DMS114 treated with DMSO at 0.1 percent for 48 hours (cell line): Measurements from ENCODE around the gene ZNF91.
A peak's percentile ranks its signal among the peaks of the same experiment; 100 is the strongest.
"Not testable (repeated sequence)": the region's sequence is repeated elsewhere in the genome, so short reads cannot be mapped to it uniquely, and the experiment has no call there.

Experiments used
- DNase-seq: peaks from one replicate; lab custom pipeline; 2025; ENCODE audit not compliant: unreplicated experiment; lab: John Stamatoyannopoulos, UW

Gene ZNF91

DNA sequence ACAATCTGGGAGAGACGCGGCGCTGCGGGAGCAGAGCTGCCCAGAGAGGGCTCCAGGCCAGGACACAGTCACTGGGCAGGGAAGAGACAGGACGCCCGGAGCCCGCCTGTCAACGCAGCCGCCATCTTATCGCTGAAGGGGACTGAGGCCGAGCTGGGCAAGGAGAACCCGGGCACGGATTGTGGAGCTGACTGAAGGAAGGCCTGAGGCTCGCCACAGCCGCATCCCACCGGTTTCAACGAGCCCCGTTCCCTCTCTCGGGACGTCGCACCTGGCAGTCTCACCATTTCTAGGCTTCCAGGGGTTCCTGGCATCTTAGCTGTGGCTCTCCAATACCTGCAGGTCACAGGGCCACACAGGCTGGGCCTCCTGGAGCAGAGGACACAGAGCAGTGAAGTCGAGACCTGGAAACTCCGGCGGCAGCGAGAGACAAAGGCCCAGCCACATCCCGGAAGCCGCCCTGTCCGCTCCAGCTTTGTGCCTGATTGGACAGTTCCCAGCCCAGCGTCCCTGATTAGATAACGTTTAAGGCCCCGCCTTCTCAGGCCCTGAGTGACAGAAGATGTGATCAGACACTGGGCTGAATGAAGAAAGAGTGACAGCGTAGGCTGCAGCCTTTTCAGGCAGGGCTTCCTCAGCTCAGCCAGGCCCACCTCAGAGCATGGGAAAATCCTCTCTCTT lies at the start of gene ZNF91:
Gene ZNF91, minus strand, starts transcription at position 431 of the 681 bp plus-strand sequence. Its CDS starts 117 bp downstream, at position 314.
- DNase-seq, result peak; percentile 97

DNA sequence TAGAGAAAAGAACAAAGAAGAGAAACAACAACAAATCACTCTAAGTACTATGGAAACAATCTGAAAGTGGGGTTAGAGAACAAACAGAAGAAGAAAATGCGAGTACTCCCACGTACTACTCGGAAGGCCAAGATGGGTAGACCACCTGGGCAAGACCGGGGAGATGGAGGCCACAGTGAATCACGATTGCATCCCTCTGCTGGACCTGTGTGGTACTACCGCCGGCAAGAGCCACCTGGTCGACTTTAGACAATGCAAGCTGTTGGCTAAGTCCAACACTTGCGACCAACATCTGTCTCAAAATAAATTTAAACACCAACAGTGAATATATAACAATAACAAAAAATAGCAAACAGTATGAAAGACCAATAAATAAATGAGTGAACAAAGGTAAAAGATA lies 45.5 kb upstream of the ZNF91 start:
- no peak for DNase-seq

DNA sequence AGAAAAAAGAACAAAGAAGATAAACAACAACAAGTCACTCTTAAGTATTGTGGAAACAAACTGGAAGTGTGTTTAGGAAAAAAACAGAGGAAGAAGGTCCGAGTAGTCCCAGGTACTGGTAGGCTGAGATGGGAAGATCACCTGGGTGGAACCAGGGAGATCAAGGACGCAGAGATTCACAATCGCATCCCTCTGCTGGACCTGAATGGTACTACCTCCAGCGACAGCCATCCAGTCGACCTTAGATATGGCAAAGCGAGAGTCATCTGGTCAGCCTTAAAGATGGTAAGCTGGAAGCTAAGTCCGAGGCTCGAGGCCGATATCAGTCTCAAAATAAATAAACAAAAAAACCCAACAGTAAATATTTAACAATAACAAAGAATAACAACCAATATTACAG lies 44.9 kb upstream of the ZNF91 start:
- DNase-seq, result no peak

DNA sequence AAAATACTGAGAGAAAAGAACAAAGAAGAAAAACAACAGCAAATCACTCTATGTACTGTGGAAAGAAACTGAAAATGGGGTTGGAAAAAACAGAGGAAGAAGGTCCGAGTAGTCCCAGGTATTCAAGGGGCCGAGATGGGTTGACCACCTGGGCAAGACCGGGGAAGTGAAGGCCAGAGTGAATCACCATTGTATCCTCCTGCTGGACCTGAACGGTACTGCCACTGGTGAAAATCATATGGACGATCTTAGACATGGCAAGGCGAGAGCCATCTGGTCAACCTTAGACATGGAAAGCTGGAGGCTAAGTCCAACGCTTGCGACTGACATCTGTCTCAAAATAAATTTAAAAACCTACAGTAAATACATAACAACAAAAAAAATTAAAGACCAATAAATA lies 44.4 kb upstream of the ZNF91 start:
- no peak for DNase-seq

DNA sequence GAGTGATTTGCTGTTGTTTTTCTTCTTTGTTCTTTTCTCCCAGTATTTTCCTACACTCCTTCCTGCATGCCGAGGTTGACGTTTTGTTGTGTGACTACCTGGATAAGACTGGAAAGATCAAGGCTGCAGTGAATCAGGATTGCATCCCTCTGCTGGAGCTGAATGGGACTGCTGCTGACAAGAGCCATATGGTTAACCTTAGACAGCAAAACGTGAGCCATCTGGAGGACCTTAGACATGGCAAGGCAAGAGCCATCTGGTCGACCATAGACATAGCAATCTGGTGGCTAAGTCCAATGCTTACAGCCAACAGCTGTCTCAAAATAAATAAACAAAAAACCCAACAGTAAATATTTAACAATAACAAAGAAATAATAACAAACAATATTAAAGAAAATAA lies 42.6 kb upstream of the ZNF91 start:
- DNase-seq, result no peak

DNA sequence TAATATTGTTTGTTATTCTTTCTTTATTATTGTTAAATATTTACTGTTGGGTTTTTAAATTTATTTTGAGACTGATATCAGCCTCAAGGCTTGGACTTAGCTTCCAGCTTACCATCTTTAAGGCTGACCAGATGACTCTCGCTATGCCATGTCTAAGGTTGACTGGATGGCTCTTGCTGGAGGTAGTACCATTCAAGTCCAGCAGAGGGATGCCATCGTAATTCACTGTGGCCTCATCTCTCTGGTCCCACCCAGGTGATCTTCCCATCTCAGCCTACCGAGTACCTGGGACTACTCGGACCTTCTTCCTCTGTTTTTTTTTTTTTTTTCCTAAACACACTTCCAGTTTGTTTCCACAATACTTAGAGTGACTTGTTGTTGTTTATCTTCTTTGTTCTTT lies 41.7 kb upstream of the ZNF91 start:
- no peak for DNase-seq

DNA sequence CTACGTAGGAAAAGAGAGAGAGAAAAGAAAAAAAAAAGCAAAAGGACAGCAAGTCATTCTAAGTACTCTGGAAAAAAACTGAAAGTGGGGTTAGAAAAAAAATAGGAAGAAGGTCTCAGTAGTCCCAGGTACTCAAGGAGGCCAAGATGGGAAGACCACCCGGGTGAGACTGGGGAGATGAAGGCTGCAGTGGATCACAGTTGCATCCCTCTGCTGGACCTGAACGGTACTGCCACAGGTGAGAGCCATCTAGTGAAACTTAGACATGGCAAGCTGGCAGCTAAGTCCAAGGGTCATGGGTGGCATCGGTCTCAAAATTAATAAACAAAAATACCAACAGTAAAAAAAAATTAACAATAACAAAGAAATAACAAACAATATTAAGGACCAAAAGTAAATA lies 41.0 kb upstream of the ZNF91 start:
- DNase-seq, result no peak

DNA sequence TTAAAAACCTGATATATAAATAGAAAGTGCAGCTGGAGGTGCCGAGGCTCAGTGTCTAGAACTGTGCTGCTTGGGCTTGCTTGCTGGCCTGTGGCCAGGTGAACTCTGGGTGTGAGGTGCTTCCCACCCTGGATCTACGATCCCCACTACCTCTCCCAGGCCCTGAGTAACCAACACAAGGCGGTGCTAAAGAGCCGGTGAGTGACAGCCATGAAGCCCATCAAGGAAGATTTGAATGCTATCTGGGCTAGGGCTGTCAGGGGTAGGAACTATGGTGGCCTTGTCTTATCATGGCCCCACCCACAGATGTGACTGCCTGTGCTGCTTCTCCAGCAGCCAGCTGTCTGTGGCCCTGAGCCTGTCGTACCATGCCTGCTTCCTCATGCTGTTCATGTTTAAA lies 25.6 kb upstream of the ZNF91 start:
- no peak for DNase-seq

DNA sequence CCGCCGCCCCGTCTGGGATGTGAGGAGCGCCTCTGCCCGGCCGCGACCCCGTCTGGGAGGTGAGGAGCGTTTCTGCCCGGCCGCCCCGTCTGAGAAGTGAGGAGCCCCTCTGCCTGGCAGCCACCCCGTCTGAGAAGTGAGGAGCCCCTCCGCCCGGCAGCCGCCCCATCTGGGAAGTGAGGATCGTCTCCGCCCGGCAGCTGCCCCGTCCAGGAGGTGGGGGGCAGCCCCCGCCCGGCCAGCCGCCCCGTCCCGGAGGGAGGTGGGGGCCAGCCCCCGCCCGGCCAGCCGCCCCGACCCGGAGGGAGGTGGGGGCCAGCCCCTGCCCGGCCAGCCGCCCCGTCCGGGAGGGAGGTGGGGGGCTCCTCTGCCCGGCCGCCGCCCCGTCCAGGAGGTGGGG lies 24.0 kb upstream of the ZNF91 start:
- not testable (repeated sequence) for DNase-seq

DNA sequence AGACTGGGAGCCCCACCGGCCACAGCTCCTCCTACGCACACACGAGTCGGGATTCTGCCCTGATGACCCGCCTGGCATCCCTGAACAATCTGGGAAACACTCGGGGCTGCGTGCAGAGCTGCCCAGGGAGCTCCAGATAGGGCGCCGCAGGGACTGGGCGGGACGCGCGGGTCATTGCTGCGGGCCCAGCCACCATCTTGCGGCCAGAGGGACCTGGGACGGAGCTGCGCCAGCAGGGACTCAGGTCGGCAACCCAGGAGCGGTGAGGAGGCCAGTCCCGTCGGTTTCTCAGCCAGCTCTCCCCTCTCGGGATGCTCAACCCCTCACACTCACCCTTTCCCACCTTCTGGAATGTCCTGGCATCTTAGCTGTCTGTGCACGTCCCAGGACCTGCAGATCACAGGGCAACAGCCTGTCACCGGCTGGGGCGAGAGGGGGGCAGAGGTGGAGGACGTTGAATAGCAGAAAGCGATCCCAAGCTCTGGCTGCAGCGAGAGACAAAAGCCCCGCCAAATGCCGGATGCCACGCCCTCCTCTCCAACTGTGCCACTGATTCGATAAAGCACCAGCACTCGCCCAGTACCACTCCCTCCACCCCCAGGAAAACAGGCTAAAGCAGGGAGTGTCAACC lies 20.4 kb upstream of the ZNF91 start:
- DNase-seq, result peak; percentile 89

DNA sequence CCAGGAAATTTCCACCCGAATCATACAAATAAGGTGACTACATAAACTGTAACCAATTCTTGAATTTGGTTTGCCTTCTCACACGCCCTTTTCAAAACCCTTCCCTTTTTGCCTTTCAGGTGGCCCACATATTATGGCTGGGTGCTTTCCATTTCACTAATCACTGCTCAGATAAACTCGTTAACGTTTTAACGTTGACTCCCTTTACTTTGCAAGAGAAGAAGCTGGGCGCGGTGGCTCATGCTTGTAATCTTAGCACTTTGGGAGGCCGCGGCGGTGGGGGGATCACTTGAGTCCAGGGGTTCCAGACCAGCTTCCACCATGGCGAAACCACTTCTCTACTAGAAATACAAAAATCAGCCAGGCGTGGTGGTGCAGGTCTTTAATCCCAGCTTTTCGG lies 19.8 kb upstream of the ZNF91 start:
- no peak for DNase-seq

DNA sequence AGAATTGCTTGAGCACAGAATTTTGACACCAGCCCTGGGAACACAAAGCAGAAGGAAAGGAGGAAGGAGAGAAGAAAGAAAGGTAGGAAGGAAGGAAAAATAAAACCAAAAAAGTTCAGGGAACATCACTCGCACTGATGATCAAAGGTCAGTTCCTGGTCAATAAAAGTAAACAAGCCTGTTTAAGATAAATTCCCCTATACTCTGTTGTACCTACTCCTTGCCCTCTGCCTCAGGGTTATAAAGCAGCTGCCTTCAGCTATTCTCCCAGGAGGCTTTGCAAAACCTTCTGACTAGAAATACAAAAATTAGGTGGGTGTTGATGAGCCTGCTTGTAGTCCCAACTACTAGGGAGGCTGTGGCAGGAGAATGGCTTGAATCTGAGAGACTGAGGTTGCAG lies 14.9 kb upstream of the ZNF91 start:
- no peak for DNase-seq

DNA sequence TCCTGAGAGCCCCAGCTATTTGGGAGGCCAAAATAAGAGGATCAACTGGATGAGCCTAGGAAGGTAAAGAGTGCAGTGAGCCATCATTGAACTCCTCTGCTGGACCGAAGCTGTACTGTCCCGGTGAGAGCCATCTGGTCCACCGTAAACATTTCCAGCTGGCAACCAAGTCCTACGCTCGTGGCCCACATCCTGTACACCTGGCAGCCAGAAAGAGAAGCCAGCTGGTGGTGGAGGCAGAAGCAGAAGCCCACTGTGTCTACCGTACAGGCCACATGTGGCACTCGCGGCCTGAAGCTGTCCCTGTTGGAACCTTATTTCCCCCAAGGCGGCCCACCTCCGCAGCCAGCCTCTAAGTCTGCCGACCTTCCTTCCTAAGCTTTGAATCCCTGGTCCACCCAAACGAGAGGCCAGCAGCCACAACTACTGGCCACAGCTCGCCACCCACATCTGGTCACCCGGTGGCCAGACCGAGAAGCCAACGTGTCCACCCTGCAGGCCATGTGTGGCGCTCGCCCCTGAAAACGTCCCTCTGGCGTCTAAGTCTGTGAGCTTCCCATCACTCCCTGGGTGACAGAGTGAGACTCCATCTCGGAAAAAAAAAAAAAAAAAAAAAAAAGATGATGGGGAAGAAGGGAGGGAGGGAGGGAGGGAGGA lies 14.2 kb upstream of the ZNF91 start:
- no peak for DNase-seq

DNA sequence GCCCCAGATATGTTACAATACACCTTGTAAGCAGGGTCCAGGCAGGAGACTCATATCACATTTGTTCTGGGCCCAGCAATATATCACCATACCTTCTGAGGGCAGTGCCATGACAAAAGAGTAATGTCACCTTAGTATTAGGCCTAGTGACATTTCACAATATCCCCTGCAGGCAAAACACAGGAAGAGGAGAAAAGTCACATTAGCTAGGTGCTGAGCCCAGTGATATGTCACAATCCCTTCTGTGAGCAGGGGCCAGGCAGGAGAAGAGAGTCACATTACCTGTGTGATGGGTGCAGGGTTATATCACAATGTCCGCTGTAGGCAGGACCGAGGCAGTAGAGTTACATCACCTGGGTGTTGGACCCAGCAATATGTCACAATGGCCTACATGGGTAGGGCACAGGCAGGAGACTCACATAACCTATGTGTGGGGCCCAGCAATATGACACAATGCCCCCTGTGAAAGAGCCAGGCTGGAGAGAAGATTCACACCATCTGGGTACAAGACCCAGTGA lies 12.4 kb upstream of the ZNF91 start:
- no peak for DNase-seq

DNA sequence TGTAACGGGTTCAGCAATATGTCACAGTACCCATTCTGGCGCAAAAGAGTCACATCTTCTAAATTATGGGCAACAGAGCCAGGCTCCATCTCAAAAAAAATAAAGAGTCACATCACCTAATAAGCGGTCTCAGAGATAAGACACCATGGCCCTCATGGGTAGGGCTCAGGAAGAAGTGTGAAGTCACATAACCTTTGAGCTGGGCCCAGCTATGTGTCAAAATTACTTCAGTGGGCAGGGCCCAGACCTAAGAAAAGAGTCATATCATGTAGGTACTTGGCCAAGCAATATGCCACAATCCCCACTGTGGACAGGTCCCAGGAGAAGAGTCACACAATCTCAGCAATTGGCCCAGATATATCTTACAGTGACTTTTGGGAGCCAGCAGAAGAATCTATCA lies 11.4 kb upstream of the ZNF91 start:
- no peak for DNase-seq

DNA sequence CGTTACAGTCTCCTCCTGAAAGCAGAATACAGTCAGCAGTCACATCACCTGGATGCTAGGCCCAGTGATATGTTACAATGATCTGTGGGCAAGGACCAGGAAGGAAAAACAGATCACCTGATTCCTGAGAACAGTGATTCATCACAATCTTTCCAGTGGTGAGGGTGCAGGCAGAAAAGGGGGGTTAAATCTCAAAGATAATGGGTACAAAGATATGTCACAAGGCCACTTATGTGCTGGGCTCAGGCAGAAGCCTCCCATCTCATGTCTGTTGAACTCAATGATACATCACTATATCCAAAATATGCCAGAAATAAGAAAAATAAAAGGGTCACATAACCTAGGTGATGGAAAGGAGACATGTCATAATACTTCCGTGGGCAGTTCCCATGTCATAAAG lies 10.8 kb upstream of the ZNF91 start:
- no peak for DNase-seq

DNA sequence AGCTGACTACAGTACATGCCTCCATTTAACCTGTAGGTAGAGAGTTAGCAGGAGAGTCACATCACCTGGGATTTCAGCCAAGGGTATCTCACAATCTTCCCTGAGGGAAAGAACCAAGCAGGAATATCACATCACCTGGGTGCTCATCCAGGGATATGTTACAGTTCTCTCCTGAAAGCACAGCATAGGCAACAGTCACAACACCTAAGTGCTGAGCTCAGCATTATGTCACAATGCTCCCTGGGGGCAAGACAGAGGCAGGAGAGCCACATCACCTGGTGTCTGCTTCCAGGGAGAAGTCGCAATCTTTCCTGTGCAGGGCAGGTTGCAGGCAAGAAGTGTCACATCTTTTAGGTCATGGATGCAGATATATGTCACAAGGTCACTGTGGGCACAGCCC lies 9.4 kb upstream of the ZNF91 start:
- no peak for DNase-seq

DNA sequence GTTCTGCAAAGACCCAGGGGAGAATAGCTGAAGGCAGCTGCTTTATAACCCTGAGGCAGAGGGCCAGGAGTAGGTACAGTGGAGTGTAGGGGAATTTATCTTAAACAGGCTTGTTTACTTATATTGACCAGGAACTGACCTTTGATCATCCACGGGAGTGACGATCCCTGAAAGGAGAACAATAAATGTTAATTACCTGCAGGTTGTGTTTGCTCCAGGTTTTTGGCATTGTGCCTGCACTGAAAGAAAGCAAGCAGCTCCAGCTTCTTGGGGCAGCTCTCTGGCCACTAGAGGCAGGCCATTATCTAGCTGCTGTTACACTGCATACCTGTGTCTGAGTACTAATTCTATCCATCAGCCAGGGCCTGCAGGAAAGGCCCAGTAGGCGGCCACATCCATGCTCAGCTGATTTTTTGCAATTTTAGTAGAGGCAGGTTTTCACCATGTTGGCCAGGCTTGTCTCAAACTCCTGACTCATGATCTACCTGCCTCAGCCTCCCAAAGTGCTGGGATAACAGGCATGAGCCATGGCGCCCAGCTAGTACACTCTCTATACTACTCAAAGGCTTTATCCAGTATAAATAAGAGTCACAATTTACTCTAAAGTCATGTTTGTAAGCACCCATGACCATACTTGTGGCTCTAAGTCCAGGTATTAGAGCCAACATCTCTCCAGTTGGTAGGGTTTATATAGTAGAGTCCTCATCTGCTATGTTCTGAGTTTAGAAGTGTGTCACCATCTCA lies 8.5 kb upstream of the ZNF91 start:
- no peak for DNase-seq

DNA sequence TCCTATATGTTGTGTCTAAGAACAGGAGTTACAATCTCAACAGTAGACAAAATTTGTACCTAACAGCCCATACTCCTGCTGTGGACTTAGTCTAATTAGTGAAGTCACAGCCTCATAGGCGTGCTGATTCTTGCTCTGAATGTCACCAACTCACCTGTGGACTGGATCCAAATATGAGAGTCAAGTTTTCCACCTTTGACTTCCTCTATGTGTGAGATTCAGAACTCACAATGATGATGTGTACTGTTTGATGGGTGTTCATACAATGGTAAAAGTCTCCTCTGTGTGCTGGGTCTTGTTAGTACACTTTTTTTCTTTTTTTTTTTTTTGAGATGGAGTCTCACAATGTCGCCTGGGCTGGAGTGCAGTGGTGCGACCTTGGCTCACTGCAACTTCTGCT lies 7.8 kb upstream of the ZNF91 start:
- no peak for DNase-seq

DNA sequence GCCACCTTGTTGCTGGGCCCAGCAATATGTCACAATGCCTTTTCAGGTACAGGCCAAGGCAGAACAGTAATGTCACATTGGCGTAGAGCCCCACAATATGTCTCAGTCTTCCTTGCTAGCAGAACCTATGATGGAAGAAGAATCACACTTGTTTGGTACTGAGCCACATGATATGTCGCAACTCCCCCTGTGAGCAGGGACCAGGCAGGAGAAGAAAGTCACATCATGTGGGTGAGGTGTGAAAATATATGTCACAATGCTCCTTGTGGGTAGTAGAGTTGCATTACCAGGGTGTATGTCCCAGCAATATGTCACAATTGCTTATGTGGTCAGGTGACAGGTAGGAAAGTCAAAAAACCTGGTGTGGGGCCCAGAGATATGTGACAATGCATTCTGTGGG lies 7.1 kb upstream of the ZNF91 start:
- DNase-seq, result no peak

DNA sequence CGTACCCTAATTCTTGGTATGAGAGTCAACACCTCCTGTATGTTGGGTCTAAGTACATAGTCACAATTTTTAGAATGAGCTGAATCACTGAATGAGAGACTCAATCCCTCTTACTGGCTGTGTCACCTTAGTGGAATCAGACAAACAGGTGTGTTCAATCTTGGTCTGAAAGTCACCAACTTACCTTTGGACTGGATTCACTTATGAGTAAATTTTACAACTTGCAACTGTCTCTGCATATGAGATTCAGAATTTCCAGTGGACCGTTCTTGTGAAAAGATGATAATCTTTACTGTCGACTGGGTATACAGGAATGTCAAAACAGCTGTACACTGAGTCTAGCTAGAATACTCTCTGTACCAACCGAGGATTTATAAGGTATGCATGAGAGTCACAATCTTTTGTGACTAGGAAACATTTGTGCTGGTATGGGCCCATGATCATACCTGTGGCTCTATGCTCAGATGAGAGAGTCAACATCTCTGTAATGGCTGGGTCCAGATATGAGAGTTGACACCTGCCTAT lies 5.9 kb upstream of the ZNF91 start:
- DNase-seq, result no peak
